Iris pigment epithelial cell (primary cell): Measurements from ENCODE around the gene MLLT1.

ENCODE experiments used
- DNase-seq: peaks from one replicate; pipeline ENCODE4 v3.0.0-alpha.2; 2011; ENCODE audit warnings: low read depth

The MLLT1 gene

GRCh38 chr19:6259312-6259861 lies 20.4 kb downstream of the MLLT1 start:
- DNase-seq, result peak; percentile 58

GRCh38 chr19:6258812-6259311 lies 20.9 kb downstream of the MLLT1 start:
- no peak for DNase-seq

GRCh38 chr19:6253954-6254733 lies 25.6 kb downstream of the MLLT1 start:
- no peak for DNase-seq

- DNase-seq, result no peak
Observed at GRCh38 chr19:6252066-6252465, 27.7 kb downstream of the MLLT1 start.

- no peak for DNase-seq
Observed at GRCh38 chr19:6250909-6251308, 28.9 kb downstream of the MLLT1 start.

- DNase-seq, result peak; percentile 67
Observed at GRCh38 chr19:6250024-6250615, 29.7 kb downstream of the MLLT1 start.

GRCh38 chr19:6249296-6249695 lies 30.5 kb downstream of the MLLT1 start:
- peak; percentile 80 for DNase-seq

- peak; percentile 55 for DNase-seq
Observed at GRCh38 chr19:6248844-6249243, 30.9 kb downstream of the MLLT1 start.

- DNase-seq, result no peak
Observed at GRCh38 chr19:6248341-6248740, 31.4 kb downstream of the MLLT1 start.

- no peak for DNase-seq
Observed at GRCh38 chr19:6247007-6247288, 32.8 kb downstream of the MLLT1 start.

- DNase-seq, result no peak
Observed at GRCh38 chr19:6246174-6247006, 33.4 kb downstream of the MLLT1 start.

- DNase-seq, result no peak
Observed at GRCh38 chr19:6242677-6243076, 37.1 kb downstream of the MLLT1 start.

GRCh38 chr19:6241680-6242377 lies 37.9 kb downstream of the MLLT1 start:
- DNase-seq, result no peak

GRCh38 chr19:6241056-6241455 lies 38.7 kb downstream of the MLLT1 start:
- no peak for DNase-seq

- DNase-seq, result no peak
Observed at GRCh38 chr19:6239871-6240676, 39.7 kb downstream of the MLLT1 start.

- no peak for DNase-seq
Observed at GRCh38 chr19:6239401-6239844, 40.4 kb downstream of the MLLT1 start.

- peak; percentile 40 for DNase-seq
Observed at GRCh38 chr19:6238643-6239281, 41.0 kb downstream of the MLLT1 start.

- peak; percentile 45 for DNase-seq
Observed at GRCh38 chr19:6238256-6238642, 41.5 kb downstream of the MLLT1 start.

GRCh38 chr19:6236310-6237291 lies 43.2 kb downstream of the MLLT1 start:
- DNase-seq, result no peak
